IMR-90 (cell line): Measurements from ENCODE around the gene PPP4C. TPM values are rescaled to one million over a fixed set of nuclear protein-coding genes. Genes with fewer than 3 reads are reported as not detected.

Experiments
- ATAC-seq: fragments of 200-7000 bp; cut with Tn5 transposase; 2 replicates; pipeline ENCODE4 v1.9.1; 2020; ENCODE audit warnings: low read depth, mild to moderate bottlenecking, moderate library complexity
- BruUV-seq: library from RNA; stranded (reverse); fragments of 400-500 nt; replicated peaks from 2 replicates; lab custom pipeline; 2021; lab: Mats Ljungman, UMichigan
- CTCF ChIA-PET: fragments of 300-600 bp; formaldehyde crosslinking; extraction: SDS; loops from one replicate; lab custom pipeline; 2021; ENCODE audit warnings: antibody characterized with exemption; lab: Yijun Ruan, JAX
- POLR2A ChIA-PET: fragments of 300-600 bp; sonication (Branson Sonifier 250); formaldehyde crosslinking; loops from one replicate; lab custom pipeline; 2022; ENCODE audit warnings: antibody characterized with exemption; ENCODE audit not compliant: unreplicated experiment; lab: Charles Lee
- DNase-seq: peaks from one replicate; pipeline ENCODE4 v3.0.0; 2013
- H2AFZ ChIP-seq: replicated peaks from 2 replicates; pipeline ENCODE3; 2013; ENCODE audit warnings: low read length, mild to moderate bottlenecking; ENCODE audit not compliant: poor library complexity
- H2AK5ac ChIP-seq: 2 replicates; pipeline ENCODE4 v1.6.1; 2013; ENCODE audit warnings: low read depth, low read length, inconsistent platforms
- H2AK9ac ChIP-seq: replicated peaks from 2 replicates; pipeline ENCODE3; 2013; ENCODE audit warnings: mild to moderate bottlenecking, low read depth, low read length, moderate library complexity; ENCODE audit not compliant: poor library complexity
- H2BK120ac ChIP-seq: 2 replicates; pipeline ENCODE4 v1.6.1; 2013; ENCODE audit warnings: low read depth, low read length, inconsistent platforms
- H2BK15ac ChIP-seq: 3 replicates; pipeline ENCODE4 v1.6.1; 2013; ENCODE audit warnings: low read depth, low read length, inconsistent platforms
- H2BK20ac ChIP-seq: 2 replicates; pipeline ENCODE4 v1.6.1; 2013; ENCODE audit warnings: low read depth, mild to moderate bottlenecking, inconsistent platforms, low read length, moderate library complexity
- H2BK5ac ChIP-seq: 2 replicates; pipeline ENCODE4 v1.6.1; 2013; ENCODE audit warnings: mild to moderate bottlenecking, low read depth, low read length, inconsistent platforms; ENCODE audit not compliant: poor library complexity, severe bottlenecking
- H3K14ac ChIP-seq: replicated peaks from 2 replicates; pipeline ENCODE4 v1.6.1; 2013; ENCODE audit warnings: low read depth, low read length, inconsistent platforms
- H3K18ac ChIP-seq: 2 replicates; pipeline ENCODE4 v1.6.1; 2013; ENCODE audit warnings: low read depth, low read length, control low read depth
- H3K23ac ChIP-seq: 2 replicates; pipeline ENCODE4 v1.6.1; 2013; ENCODE audit warnings: low read depth, low read length, inconsistent platforms
- H3K27ac ChIP-seq: 2 replicates; pipeline ENCODE4 v1.5.1; 2013; ENCODE audit warnings: mild to moderate bottlenecking, control low read depth, low read length; ENCODE audit not compliant: insufficient read depth
- H3K27me3 ChIP-seq: 2 replicates; pipeline ENCODE4 v1.6.1; 2013; ENCODE audit warnings: low read length; ENCODE audit not compliant: control insufficient read depth, insufficient read depth
- H3K36me3 ChIP-seq: 2 replicates; pipeline ENCODE4 v1.6.1; 2013; ENCODE audit warnings: low read length, mixed read lengths; ENCODE audit not compliant: control insufficient read depth, insufficient read depth
- H3K4ac ChIP-seq: 2 replicates; pipeline ENCODE4 v1.6.1; 2013; ENCODE audit warnings: low read depth, low read length, inconsistent platforms
- H3K4me1 ChIP-seq: 2 replicates; pipeline ENCODE4 v1.6.1; 2013; ENCODE audit warnings: low read length, mixed read lengths; ENCODE audit not compliant: control insufficient read depth, insufficient read depth
- H3K4me2 ChIP-seq: 2 replicates; pipeline ENCODE4 v1.6.1; 2013; ENCODE audit warnings: low read depth, mild to moderate bottlenecking, control low read depth, low read length, moderate library complexity
- H3K4me3 ChIP-seq: 2 replicates; pipeline ENCODE4 v1.5.1; 2013; ENCODE audit warnings: low read depth, mild to moderate bottlenecking, control low read depth, low read length, moderate library complexity; ENCODE audit not compliant: insufficient read depth
- H3K56ac ChIP-seq: 2 replicates; pipeline ENCODE4 v1.6.1; 2013; ENCODE audit warnings: low read length, inconsistent platforms; ENCODE audit not compliant: insufficient read depth; ENCODE audit errors: extremely low read depth
- H3K79me1 ChIP-seq, 2 experiments: 2 replicates each; pipeline ENCODE4 v1.6.1; 2013; ENCODE audit warnings: low read length in 2 of 2, inconsistent platforms in 1 of 2, low read depth in 1 of 2
- H3K9ac ChIP-seq: 2 replicates; pipeline ENCODE4 v1.6.1; 2013; ENCODE audit warnings: low read depth, low read length, control low read depth
- H3K9me1 ChIP-seq: 2 replicates; pipeline ENCODE4 v1.6.1; 2013; ENCODE audit warnings: low read length, inconsistent platforms; ENCODE audit not compliant: insufficient read depth
- H3K9me3 ChIP-seq: 2 replicates; pipeline ENCODE4 v1.6.1; 2013; ENCODE audit warnings: low read length; ENCODE audit not compliant: control insufficient read depth, insufficient read depth
- H4K20me1 ChIP-seq: 2 replicates; pipeline ENCODE4 v1.6.1; 2013; ENCODE audit warnings: low read length, inconsistent platforms; ENCODE audit not compliant: insufficient read depth
- H4K5ac ChIP-seq: 2 replicates; pipeline ENCODE4 v1.6.1; 2013; ENCODE audit warnings: mild to moderate bottlenecking, low read depth, low read length, control low read depth
- H4K8ac ChIP-seq, 2 experiments: 2 replicates each; pipeline ENCODE4 v1.6.1; 2013; ENCODE audit warnings: low read depth in 2 of 2, low read length in 2 of 2, control low read depth in 1 of 2, inconsistent platforms in 1 of 2
- H4K91ac ChIP-seq: 2 replicates; pipeline ENCODE4 v1.6.1; 2013; ENCODE audit warnings: low read depth, low read length, inconsistent platforms; ENCODE audit not compliant: insufficient read depth
- BHLHE40 ChIP-seq: fragments of 150-350 bp; IDR thresholded peaks from 2 replicates; pipeline ENCODE4 v1.6.1; 2016; ENCODE audit warnings: mild to moderate bottlenecking, low read depth, low read length
- FOS ChIP-seq: fragments of 150-350 bp; IDR thresholded peaks from 2 replicates; pipeline ENCODE4 v1.6.1; 2016; ENCODE audit warnings: low read depth, low read length
- MAZ ChIP-seq: IDR thresholded peaks from 2 replicates; pipeline ENCODE4 v1.6.1; 2012; ENCODE audit warnings: low read depth, mild to moderate bottlenecking, low read length, improper control_type of control experiment, moderate library complexity, borderline replicate concordance
- RAD21 ChIP-seq: IDR thresholded peaks from 2 replicates; pipeline ENCODE4 v1.6.1; 2012; ENCODE audit warnings: low read length, improper control_type of control experiment
- RCOR1 ChIP-seq: IDR thresholded peaks from 2 replicates; pipeline ENCODE4 v1.6.1; 2012; ENCODE audit warnings: mild to moderate bottlenecking, low read length, improper control_type of control experiment; ENCODE audit not compliant: insufficient replicate concordance
- SMC3 ChIP-seq: fragments of 150-350 bp; IDR thresholded peaks from 2 replicates; pipeline ENCODE4 v1.6.1; 2016; ENCODE audit warnings: low read depth, mild to moderate bottlenecking, antibody characterized with exemption, low read length, moderate library complexity
- USF2 ChIP-seq: fragments of 150-350 bp; IDR thresholded peaks from 2 replicates; pipeline ENCODE4 v1.6.1; 2017; ENCODE audit warnings: mild to moderate bottlenecking, antibody characterized with exemption, low read length, low read depth
- WGBS, 2 experiments: methylation state at CpG; one replicate each; pipeline versions ENCODE4 v1.1.5 to v1.1.7; 2013; ENCODE audit warnings: missing lambda C conversion rate in 2 of 2; ENCODE audit not compliant: insufficient read length in 1 of 2; ENCODE audit errors: extremely low coverage in 2 of 2; 5-methylcytosine and 5-hydroxymethylcytosine counted together
- dilution Hi-C: fragments of 300-500 bp; cut with HindIII; formaldehyde crosslinking; loops from one replicate; pipeline ENCODE4 v1.14.3; 2018; ENCODE audit warnings: low sequenced_read_pairs; ENCODE audit not compliant: unreplicated experiment
- in situ Hi-C: fragments of 300-500 bp; cut with MboI; formaldehyde crosslinking; loops from 3 replicates; pipeline ENCODE4 v1.14.3; 2019; ENCODE audit warnings: low sequenced_read_pairs, inconsistent platforms, mixed read lengths
- intact Hi-C: fragments of 100-400 bp; cut with micrococcal nuclease; formaldehyde crosslinking; loops from 2 replicates; pipeline ENCODE4 v1.10.0; 2022
- polyA plus RNA-seq, 3 experiments: library from polyadenylated mRNA; depleted of rRNA; stranded (reverse); fragments of >200 nt; gene quantifications; 2 replicates each; pipeline ENCODE4 v1.2.3, GENCODE V29; 2012; ENCODE audit warnings: low replicate concordance in 1 of 3
- total RNA-seq: library from RNA; depleted of rRNA; stranded (reverse); fragments of >200 nt; gene quantifications from 2 replicates; pipeline ENCODE4 v1.2.3, GENCODE V29; 2012

PPP4C gene
- total and polyA plus RNA-seq, 2 of the 4 experiments (the other 2 are of a cell fraction): 200 to 209 TPM

GRCh38 chr16:30030841-30031413, 44.9 kb upstream of the PPP4C start, which contains the start of gene TLCD3B:
Gene TLCD3B (minus strand): TSS chr16:30031271. CDS start chr16:30030527, 744 bp downstream.
- Histone ChIP-seq H4K20me1 (peaks cover 9% of the 10 kb centered on the region; the same call in 1 of the 2 replicates), H3K23ac (no peak within 1 kb of the TSS), H3K18ac (no peak within 1 kb of the TSS), H2AK9ac (no peak within 1 kb of the TSS), H3K4me2 (no peak within 1 kb of the TSS; the same call in 1 of the 2 replicates), H2AFZ (peak within 1 kb of the TSS; percentile 32), H2BK15ac (no peak within 1 kb of the TSS), H3K36me3 (no peaks in the 10 kb centered on the region), H3K4me3 (no peak within 1 kb of the TSS), H3K4ac (no peak within 1 kb of the TSS), H3K9me1 (no peaks in the 10 kb centered on the region), H3K9ac (no peak within 1 kb of the TSS), H2BK5ac (no peak within 1 kb of the TSS), H3K79me1 (no peaks in the 10 kb centered on the region), H2AK5ac (no peak within 1 kb of the TSS), H3K27ac (no peak within 1 kb of the TSS), H2BK20ac (no peak within 1 kb of the TSS), H4K5ac (no peak within 1 kb of the TSS), H3K4me1 (no peaks in the 10 kb centered on the region), H3K56ac (no peak within 1 kb of the TSS), H2BK120ac (no peak within 1 kb of the TSS), H3K9me3 (no peaks in the 10 kb centered on the region), H4K91ac (no peak within 1 kb of the TSS), H3K27me3 (peaks cover 65% of the 10 kb centered on the region), H4K8ac (no peak within 1 kb of the TSS), H3K14ac (no peak within 1 kb of the TSS)
- intact Hi-C loops (no loop called here), in situ Hi-C loops (no loop called here), dilution Hi-C loops (no loop called here)
- ChIA-PET CTCF (interaction anchor here (0.6 kb wide), 1 partner anchor 274 kb away, joined by 4 read pairs; no protein-coding TSS in a partner anchor), POLR2A (no interaction called here)
- TF ChIP-seq USF2: no peak
- no peak for TF ChIP-seq BHLHE40
- TF ChIP-seq RCOR1: no peak
- TF ChIP-seq FOS: no peak
- TF ChIP-seq RAD21: no peak
- no peak for TF ChIP-seq SMC3
- no peak for TF ChIP-seq MAZ
- no TSS peak for BruUV-seq
- DNase-seq (no peak), ATAC-seq (peak; percentile 30; the same call in 1 of the 2 replicates)
- 3% methylated on average over 5 of the region's 27 CpGs; no CpG with 5 or more reads in 1 of the 2 experiments for WGBS, 2 experiments
